OCI-LY7 (cell line): ENCODE results near the gene TESMIN.

Source experiments
- EZH2phosphoT487 ChIP-seq: fragments of 200-600 bp; sonication (generic); IDR thresholded peaks from 2 replicates; pipeline ENCODE4 v1.6.1; 2018; ENCODE audit warnings: low read depth, borderline replicate concordance, mild to moderate bottlenecking, mixed run types, antibody characterized with exemption, low read length, moderate library complexity, mixed read lengths
- TF ChIP-seq, protein P1 (sequence below): fragments of 200-600 bp; sonication (generic); conservative IDR thresholded peaks from 2 replicates; pipeline ENCODE4 v1.5.1; 2014; ENCODE audit warnings: mild to moderate bottlenecking, antibody characterized with exemption, low read length, moderate library complexity, mixed read lengths

- TF ChIP-seq, protein P1, sequence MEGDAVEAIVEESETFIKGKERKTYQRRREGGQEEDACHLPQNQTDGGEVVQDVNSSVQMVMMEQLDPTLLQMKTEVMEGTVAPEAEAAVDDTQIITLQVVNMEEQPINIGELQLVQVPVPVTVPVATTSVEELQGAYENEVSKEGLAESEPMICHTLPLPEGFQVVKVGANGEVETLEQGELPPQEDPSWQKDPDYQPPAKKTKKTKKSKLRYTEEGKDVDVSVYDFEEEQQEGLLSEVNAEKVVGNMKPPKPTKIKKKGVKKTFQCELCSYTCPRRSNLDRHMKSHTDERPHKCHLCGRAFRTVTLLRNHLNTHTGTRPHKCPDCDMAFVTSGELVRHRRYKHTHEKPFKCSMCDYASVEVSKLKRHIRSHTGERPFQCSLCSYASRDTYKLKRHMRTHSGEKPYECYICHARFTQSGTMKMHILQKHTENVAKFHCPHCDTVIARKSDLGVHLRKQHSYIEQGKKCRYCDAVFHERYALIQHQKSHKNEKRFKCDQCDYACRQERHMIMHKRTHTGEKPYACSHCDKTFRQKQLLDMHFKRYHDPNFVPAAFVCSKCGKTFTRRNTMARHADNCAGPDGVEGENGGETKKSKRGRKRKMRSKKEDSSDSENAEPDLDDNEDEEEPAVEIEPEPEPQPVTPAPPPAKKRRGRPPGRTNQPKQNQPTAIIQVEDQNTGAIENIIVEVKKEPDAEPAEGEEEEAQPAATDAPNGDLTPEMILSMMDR = no peak
- no peak for TF ChIP-seq EZH2phosphoT487
These were observed 70.6 kb downstream of the TESMIN start for GRCh38 chr11:68680541-68681231.
